ENCODE measurements around the gene EDN2. TPM values are rescaled to one million over a fixed set of nuclear protein-coding genes. Genes with fewer than 3 reads are reported as not detected.

Gene EDN2
- polyA plus RNA-seq, 1 experiment, result 0.19 TPM

DNA sequence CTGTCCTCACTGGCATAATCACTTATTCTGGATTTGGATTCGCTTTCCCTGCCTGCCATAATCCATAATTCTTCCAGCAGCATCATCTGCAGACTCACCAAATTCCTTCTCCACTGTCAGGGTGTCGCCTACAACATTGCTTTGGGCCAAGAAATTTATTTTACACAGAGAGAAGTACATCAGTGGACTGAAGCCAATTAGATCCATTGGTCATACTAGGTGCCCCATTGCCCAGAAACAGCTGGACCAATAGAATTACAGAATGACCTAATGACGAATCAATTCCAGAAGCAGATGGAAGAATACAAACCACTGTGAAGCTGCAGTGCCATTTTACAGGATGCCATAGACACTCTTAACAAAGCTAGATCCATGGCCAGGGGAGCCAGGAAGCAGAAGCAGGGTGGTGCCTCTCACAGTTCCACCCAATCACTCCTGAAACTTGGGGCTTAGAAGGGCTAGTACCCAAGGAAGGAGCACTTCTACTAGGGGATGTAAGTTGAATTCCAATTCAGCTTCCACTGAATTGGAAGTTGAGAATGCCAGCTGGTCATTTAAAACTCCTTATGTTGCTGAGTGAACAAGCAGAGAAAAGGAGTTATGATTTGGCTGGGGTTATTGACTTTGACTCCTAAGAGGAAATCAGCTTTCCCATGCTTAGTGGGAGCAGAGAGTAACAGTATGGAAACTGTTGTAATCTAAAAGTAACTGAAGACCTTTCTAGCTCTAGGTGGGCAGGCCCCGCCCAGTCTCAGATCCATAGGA lies 44.0 kb downstream of the EDN2 start:
- Histone ChIP-seq H3K9me3 (ENCODE audit: control insufficient read depth, insufficient read depth, low read length) (peaks cover 15% of the 10 kb centered on the region), H3K27me3 (ENCODE audit: control insufficient read depth, insufficient read depth, low read length) (peaks cover 14% of the 10 kb centered on the region), H3K27ac (ENCODE audit: low read depth, low read length) (no peak overlapping the region), H3K4me3 (ENCODE audit: low read depth, low read length) (no peak overlapping the region)
- no peak for DNase-seq (ENCODE audit: low read depth, low spot score)
- POLR2A ChIA-PET, result no interaction called here
- CTCF ChIA-PET, result interaction anchor here (0.5 kb wide), 1 partner anchor 156 kb away, joined by 3 read pairs; no protein-coding TSS in a partner anchor
- TF ChIP-seq, protein P1, sequence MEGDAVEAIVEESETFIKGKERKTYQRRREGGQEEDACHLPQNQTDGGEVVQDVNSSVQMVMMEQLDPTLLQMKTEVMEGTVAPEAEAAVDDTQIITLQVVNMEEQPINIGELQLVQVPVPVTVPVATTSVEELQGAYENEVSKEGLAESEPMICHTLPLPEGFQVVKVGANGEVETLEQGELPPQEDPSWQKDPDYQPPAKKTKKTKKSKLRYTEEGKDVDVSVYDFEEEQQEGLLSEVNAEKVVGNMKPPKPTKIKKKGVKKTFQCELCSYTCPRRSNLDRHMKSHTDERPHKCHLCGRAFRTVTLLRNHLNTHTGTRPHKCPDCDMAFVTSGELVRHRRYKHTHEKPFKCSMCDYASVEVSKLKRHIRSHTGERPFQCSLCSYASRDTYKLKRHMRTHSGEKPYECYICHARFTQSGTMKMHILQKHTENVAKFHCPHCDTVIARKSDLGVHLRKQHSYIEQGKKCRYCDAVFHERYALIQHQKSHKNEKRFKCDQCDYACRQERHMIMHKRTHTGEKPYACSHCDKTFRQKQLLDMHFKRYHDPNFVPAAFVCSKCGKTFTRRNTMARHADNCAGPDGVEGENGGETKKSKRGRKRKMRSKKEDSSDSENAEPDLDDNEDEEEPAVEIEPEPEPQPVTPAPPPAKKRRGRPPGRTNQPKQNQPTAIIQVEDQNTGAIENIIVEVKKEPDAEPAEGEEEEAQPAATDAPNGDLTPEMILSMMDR (IDR thresholded peaks at IDR 0.05; ENCODE audit: low read depth, low read length), result no peak

DNA sequence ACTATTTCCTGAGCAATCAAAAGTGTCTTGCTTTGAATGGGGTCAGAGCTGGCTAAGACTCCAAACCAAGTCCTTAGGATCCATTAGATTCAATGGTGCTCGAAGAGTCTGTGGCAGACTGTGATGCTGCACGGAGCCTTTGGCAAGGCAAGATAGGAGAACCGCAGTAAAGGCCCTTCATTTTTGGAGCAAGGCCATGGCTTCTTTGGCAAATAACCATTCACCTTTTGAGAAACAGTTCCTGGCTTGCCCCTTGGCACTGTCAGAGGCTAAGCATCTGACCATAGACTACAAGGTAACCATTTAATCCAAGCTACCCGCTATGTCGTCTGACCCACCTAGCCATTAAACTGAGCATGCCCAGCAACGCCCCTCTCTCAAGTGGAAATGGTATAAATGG lies 45.2 kb downstream of the EDN2 start:
- TF ChIP-seq, protein P1 (IDR thresholded peaks at IDR 0.05; ENCODE audit: low read depth, low read length), result no peak
- Histone ChIP-seq H3K9me3 (ENCODE audit: control insufficient read depth, insufficient read depth, low read length) (peaks cover 7% of the 10 kb centered on the region; the same call in 1 of the 2 replicates), H3K4me3 (ENCODE audit: low read depth, low read length) (no peak overlapping the region), H3K27ac (ENCODE audit: low read depth, low read length) (no peak overlapping the region), H3K27me3 (ENCODE audit: control insufficient read depth, insufficient read depth, low read length) (peaks cover 14% of the 10 kb centered on the region)
- no peak for DNase-seq (ENCODE audit: low read depth, low spot score)
- ChIA-PET POLR2A (no interaction called here), CTCF (no interaction called here)

DNA sequence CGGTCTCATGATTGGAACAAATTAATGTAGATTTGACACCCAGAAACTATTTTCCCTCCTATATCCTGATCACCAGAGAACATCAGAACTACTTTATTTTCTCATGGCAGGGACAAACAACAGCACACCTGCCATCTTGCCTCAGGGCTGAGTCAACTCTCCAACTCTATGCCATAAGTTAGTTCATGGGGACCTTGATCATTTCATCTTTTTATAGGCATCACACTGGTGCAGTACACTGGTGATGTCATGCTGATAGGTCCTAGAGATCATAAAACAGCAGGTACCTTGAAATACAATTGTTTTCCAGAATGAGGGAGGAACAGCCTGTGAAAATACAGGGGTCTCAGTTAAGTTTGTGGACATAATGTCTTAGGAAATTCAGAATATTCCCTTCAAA lies 45.8 kb downstream of the EDN2 start:
- POLR2A ChIA-PET, result no interaction called here
- Histone ChIP-seq H3K9me3 (ENCODE audit: control insufficient read depth, insufficient read depth, low read length) (peaks cover 3% of the 10 kb centered on the region; the same call in 1 of the 2 replicates), H3K27me3 (ENCODE audit: control insufficient read depth, insufficient read depth, low read length) (peaks cover 13% of the 10 kb centered on the region), H3K27ac (ENCODE audit: low read depth, low read length) (no peak overlapping the region), H3K4me3 (ENCODE audit: low read depth, low read length) (no peak overlapping the region)
- TF ChIP-seq, protein P1 (IDR thresholded peaks at IDR 0.05; ENCODE audit: low read depth, low read length), result no peak
- CTCF ChIA-PET, result no interaction called here
- DNase-seq (ENCODE audit: low read depth, low spot score), result no peak

DNA sequence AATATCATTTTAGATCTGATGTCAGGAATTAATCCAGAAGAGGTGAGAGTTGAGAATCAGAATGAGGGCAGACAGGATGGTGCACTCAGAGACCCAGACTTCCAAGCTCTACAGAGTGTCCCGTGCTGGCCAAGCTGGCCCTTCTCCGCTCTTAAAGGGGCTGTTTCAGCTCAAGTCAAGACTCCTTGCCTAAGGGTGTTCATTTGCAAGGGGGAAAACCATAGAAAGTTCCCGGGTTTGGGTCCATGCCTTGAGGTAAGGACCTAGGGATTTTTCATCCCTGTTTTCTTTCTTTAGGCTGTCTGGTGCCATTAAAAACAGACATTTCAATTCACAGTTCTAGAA lies 47.5 kb downstream of the EDN2 start:
- Histone ChIP-seq H3K27ac (ENCODE audit: low read depth, low read length) (no peak overlapping the region), H3K9me3 (ENCODE audit: control insufficient read depth, insufficient read depth, low read length) (no peaks in the 10 kb centered on the region), H3K27me3 (ENCODE audit: control insufficient read depth, insufficient read depth, low read length) (peaks cover 10% of the 10 kb centered on the region), H3K4me3 (ENCODE audit: low read depth, low read length) (no peak overlapping the region)
- ChIA-PET POLR2A (no interaction called here), CTCF (no interaction called here)
- no peak for DNase-seq (ENCODE audit: low read depth, low spot score)
- TF ChIP-seq, protein P1 (IDR thresholded peaks at IDR 0.05; ENCODE audit: low read depth, low read length), result no peak

DNA sequence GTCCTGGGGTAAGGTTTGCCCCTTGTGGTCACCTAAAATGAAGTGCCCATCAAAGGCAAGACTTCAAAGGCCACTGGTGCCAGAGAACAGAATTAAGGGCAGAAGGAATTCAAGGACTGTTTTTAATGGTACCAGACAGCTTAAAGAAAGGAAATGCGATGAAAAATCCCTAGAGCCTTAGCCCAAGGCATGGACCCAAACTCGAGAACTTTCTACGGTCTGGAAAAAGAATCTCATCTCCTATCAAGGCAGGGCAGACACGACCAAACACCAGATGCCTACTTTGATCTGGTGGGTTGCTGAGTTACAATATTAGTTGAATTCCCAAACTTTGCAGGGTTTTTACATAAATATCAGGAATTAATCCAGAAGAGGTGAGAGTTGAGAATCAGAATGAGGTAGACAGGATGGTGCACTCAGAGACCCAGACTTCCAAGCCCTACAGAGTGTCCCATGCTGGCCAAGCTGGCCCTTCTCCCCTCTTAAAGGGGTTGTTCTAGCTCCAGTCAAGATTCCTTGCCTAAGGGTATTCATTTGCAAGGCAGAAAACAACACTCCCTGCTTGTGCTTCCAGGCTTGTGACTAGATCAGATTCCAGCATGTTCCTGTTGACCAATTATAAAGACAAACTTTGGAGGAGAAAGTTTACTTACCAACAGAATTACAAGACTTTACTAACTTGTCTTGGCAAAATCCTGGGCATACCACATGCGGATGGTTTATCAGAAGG lies 48.0 kb downstream of the EDN2 start:
- Histone ChIP-seq H3K27me3 (ENCODE audit: control insufficient read depth, insufficient read depth, low read length) (peaks cover 10% of the 10 kb centered on the region), H3K4me3 (ENCODE audit: low read depth, low read length) (no peak overlapping the region), H3K9me3 (ENCODE audit: control insufficient read depth, insufficient read depth, low read length) (no peaks in the 10 kb centered on the region), H3K27ac (ENCODE audit: low read depth, low read length) (no peak overlapping the region)
- ChIA-PET CTCF (no interaction called here), POLR2A (no interaction called here)
- TF ChIP-seq, protein P1 (IDR thresholded peaks at IDR 0.05; ENCODE audit: low read depth, low read length), result no peak
- no peak for DNase-seq (ENCODE audit: low read depth, low spot score)
